Umbilical cord (tissue), 2 donors: ENCODE data around the gene MUC6. TPM values are rescaled to one million over a fixed set of nuclear protein-coding genes. Genes with fewer than 3 reads are reported as not detected.

ENCODE experiments used
- DNase-seq: peaks from one replicate; pipeline ENCODE4 v3.0.0-alpha.2; 2015; ENCODE audit warnings: low spot score
- total RNA-seq: library from RNA; depleted of rRNA; stranded (reverse); fragments of >200 nt; gene quantifications from one replicate; pipeline ENCODE4 v1.2.3, GENCODE V29; 2014; ENCODE audit warnings: low replicate concordance; ENCODE audit not compliant: insufficient read depth

Gene MUC6
- total RNA-seq, 1 donor from 2014 or later, result 0.24 TPM

- peak; percentile 69 for DNase-seq
These were observed 36.8 kb upstream of the MUC6 start for GRCh38 chr11:1073261-1073724.

- no peak for DNase-seq
These were observed 36.3 kb upstream of the MUC6 start for GRCh38 chr11:1072821-1073231.

GRCh38 chr11:1072116-1072820, 35.8 kb upstream of the MUC6 start:
- no peak for DNase-seq

GRCh38 chr11:1071571-1072115, 35.1 kb upstream of the MUC6 start:
- no peak for DNase-seq

- no peak for DNase-seq
These were observed 34.3 kb upstream of the MUC6 start for GRCh38 chr11:1070594-1071462.

- no peak for DNase-seq
These were observed 33.2 kb upstream of the MUC6 start for GRCh38 chr11:1069740-1070139.

GRCh38 chr11:1067812-1068496, 31.4 kb upstream of the MUC6 start:
- DNase-seq, result no peak

GRCh38 chr11:1064167-1064566, 27.6 kb upstream of the MUC6 start:
- DNase-seq, result no peak

- DNase-seq, result no peak
These were observed 25.7 kb upstream of the MUC6 start for GRCh38 chr11:1062075-1062820.

GRCh38 chr11:1060852-1061616, 24.5 kb upstream of the MUC6 start:
- peak; percentile 30 for DNase-seq

- DNase-seq, result no peak
These were observed 23.9 kb upstream of the MUC6 start for GRCh38 chr11:1060410-1060809.

GRCh38 chr11:1059759-1060158, 23.2 kb upstream of the MUC6 start:
- no peak for DNase-seq

GRCh38 chr11:1057806-1058205, 21.3 kb upstream of the MUC6 start:
- no peak for DNase-seq

GRCh38 chr11:1055990-1056771, 19.7 kb upstream of the MUC6 start:
- DNase-seq, result no peak

GRCh38 chr11:1055109-1055703, 18.7 kb upstream of the MUC6 start:
- DNase-seq, result no peak

GRCh38 chr11:1054143-1055108, 17.9 kb upstream of the MUC6 start:
- DNase-seq, result no peak

GRCh38 chr11:1053121-1053901, 16.8 kb upstream of the MUC6 start:
- no peak for DNase-seq
